Measurements from ENCODE around the gene CERS5.
A peak's percentile ranks its signal among the peaks of the same experiment; 100 is the strongest.
"Not testable (repeated sequence)": the region's sequence is repeated elsewhere in the genome, so short reads cannot be mapped to it uniquely, and the experiment has no call there.

The CERS5 gene

DNA sequence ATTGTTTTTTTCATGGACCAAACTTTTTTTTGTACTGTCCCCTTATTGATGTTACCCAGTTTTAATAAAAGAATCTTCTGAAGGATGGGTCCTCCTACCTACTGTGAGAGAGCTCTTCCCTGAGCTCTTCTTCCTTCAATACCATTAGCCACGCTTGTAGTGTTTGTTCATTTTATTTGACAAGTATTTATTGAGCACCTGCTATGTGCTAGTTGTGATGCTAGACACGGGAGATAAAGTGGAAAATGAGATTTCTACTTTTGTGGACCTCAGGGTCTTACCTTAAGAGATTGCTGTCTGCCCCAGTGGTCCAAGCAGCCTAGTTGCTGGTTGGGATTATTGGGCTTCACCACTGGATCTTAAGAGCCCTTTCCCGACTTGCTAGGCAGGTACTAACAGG, 66.6 kb downstream of the CERS5 start:
- no peak for DNase-seq

DNA sequence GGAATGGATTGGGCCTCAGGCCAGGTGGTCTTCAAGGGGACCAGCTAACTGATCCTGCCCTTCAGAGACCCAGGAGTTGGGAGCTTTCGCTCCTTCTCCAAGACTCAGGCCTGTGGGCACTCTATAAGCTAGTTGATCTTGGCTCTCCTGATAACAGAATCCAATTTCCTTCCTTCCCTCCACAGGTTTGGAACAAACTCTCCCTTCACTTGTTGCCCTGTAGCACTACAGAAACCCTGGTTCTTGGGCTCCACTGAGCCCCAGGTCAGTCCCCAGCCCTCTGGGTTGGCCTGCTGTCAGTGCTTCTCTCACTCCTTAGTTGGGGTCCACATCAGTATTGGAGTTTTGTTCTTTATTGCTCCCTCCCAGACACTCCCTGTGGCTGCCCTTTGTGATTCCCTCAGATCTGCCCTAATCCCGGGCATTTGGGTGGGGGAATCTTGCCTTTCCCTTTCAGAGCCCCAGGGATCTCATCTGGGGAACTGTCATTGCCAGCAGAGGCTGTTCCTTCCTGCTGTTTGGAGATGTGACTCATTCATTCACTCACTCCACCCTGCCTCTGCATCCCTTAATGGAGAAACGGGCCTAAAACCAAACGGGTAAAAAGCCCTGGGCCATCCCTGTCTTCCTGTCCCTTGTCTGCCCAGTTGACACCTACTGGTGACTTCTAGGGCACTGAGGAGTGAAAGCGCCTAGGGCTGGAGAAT, 67.7 kb downstream of the CERS5 start:
- DNase-seq: no peak

GRCh38 chr12:50097952-50098351, 69.2 kb downstream of the CERS5 start:
- no peak for DNase-seq

- DNase-seq: no peak
Measured at GRCh38 chr12:50090391-50090790, 76.8 kb downstream of the CERS5 start.

DNA sequence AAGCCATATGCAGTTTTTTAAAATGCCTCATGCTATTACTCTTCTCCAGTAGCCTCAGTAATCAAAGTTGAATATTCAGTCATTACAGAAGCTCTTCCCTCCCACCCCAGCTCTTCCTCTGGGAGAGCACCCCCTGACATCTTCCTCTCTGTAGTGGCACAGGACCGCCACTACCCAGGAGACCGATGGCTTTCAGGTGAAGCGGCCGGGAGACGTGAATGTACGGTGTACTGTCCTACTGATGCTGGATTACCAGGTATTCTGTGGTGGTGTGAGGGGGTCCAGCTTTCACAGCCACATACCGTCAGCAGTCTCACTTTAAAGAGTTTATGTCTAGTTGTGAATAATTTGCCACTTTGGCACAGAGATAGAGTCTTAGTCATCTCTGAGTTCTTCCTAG, 77.4 kb downstream of the CERS5 start:
- no peak for DNase-seq

GRCh38 chr12:50088577-50089335, 78.4 kb downstream of the CERS5 start:
- DNase-seq: no peak

DNA sequence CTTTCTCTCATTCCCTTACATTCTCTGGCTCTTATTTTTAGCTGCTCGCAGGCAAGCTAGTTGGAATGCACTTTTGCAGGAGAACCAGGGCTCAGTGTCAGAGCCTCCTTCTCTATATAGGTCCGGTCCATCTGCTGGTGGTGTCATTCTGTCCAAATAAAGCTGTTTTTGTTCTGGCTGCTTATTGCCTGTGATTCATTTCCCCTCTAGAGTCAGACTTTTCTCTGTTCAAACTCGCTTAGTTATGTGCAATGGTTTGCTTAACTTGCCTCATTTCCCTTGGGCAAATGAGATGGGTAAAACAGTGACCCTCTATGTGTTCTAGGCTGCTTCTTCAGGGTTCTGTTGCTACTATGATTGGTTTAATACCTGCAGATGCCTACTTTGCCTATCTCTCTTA, 79.2 kb downstream of the CERS5 start:
- no peak for DNase-seq

DNA sequence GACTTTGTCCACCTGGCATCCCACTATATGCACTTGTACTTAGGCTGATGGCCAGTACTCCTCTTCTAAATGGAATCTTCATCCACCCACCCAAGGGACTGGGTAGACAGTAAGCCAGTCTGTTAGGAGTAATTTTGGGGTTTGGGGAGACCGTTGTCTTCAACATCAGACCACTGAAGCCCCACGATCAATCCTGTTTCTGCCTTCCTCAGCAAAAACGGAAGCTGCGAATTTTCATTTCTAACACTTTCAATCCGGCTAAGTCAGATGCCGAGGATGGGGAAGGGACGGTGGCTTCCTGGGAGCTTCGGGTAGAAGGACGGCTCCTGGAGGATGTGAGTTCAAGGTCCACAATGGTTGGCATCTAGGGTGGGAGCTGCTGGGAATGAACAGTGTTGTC, 80.0 kb downstream of the CERS5 start:
- no peak for DNase-seq

GRCh38 chr12:50086148-50086547, 81.0 kb downstream of the CERS5 start:
- DNase-seq: no peak

DNA sequence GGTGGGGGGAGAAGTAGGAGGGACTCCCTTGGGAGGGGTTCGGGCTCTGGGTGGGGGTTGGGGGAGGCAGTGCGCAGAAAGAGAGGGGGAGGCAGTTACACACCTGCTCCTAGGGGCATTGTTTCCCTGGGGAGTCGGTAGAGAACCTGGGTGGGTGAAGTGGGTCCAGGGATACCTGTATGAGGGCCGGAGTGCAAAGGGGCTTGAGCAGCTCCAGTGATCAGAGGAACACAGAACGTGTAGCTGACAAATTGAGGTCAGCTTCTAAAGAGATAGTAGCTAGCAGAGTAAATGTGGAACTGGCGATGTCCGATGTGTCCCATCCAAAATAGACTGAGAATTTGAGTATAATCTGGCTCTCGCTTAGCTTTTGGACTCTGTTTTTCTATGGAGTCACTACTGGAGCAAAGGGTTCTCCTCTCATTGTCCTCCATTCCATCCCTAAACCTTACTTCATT, 81.5 kb downstream of the CERS5 start:
- no peak for DNase-seq

DNA sequence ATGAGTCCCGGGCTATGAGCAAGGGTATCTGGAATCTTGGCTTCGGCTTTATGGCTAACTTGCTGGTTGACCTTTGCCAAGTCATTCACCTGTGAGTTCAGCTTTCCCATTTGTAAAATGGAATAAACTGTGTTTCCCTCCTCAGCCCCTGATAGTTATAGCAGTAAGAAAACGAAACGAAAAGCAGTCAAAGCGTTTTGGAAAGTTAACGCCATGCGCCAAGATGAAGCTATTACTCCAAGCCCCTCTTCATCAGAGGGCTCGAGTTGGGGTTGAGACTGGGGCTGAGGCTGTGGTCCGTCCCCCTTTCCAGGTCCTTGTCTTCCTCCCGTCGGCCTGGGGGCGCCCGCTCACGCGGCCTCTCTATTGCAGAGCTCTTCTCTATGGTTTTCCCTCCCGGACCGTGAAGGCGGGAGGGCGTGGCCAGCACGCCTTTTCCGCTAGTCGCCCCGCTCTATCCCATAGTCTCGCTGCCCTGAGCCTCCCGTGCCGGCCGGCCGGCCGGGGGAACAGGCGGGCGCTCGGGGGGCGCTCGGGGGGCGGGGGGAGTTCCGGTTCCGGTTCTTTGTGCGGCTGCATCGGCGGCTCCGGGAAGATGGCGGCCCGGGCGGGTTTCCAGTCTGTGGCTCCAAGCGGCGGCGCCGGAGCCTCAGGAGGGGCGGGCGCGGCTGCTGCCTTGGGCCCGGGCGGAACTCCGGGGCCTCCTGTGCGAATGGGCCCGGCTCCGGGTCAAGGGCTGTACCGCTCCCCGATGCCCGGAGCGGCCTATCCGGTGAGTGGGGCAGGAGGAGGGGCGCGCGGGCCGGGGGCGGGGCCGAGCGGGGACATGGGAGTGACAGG, 82.2 kb downstream of the CERS5 start, which contains the start of gene SMARCD1:
Gene SMARCD1 (plus strand): TSS at position 568 of the 840 bp plus-strand sequence. CDS start 28 bp downstream, at position 596.
- peak; percentile 72 for DNase-seq

- DNase-seq: not testable (repeated sequence)
Measured at GRCh38 chr12:50084409-50084774, 82.8 kb downstream of the CERS5 start.

DNA sequence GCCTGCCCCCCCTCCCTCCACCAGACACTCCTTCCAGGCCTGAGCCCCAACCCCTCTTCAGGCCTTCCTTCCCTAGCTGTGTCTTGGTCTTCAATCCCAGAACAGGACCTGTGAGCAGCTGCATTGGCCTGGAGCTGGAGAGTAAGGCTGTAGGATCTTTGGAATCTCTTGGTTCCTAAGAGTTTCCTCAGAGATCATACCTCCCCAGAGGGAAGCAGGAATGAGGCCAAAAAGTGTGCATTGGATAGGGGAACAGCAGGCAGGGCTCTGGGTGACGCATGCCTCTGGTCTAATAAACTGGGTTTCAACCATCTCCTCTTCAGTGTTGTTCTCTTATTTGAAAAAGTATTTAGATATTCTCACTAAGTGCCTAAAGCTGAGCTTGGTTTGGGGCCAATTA, 83.9 kb downstream of the CERS5 start:
- no peak for DNase-seq

DNA sequence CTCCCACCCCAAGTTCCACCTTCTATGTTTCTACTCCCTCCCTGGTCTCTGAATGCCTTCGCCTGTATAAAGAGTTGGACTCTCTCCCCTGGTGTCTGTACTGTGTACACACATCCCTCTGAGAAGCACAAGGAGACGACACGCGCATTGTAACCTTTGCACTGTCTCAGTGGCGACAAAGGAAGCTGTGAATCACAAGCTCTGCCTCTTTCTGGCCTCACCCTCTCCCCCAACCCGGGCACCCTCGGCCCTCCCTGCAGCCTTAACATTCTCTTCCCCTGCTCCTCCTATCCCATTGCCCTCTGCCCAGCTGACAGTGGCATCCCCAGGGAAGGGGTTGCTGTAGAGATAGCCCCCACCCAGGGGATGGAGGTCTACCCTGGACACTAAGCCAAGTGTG, 84.5 kb downstream of the CERS5 start:
- DNase-seq: no peak

GRCh38 chr12:50081096-50081808, 85.9 kb downstream of the CERS5 start:
- DNase-seq: no peak

DNA sequence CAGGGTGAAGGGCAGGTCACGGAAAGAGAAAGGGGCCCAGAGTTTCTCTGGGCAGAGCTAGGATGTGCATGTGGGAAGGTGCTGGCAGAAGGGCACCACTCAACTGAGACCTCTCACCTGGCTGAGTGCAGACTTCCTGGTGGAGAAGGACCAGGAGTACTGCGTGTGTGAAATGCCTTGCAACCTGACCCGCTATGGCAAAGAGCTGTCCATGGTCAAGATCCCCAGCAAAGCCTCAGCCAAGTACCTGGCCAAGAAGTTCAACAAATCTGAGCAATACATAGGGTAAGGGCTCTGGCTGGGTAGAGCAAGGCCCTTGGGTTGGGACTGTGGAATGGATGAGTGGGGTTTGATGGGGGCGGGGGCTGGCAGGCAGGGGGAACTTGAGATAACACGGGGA, 87.4 kb downstream of the CERS5 start:
- no peak for DNase-seq
